HEK293 (cell line): ENCODE measurements around the gene KLHDC7B.

Experiments used
- CTCF ChIA-PET: fragments of 350-600 bp; formaldehyde crosslinking; extraction: SDS; loops from one replicate; lab custom pipeline; 2021; ENCODE audit warnings: antibody characterized with exemption; lab: Yijun Ruan, JAX
- POLR2A ChIA-PET: fragments of 300-600 bp; formaldehyde crosslinking; extraction: SDS; loops from one replicate; lab custom pipeline; 2020; ENCODE audit warnings: antibody characterized with exemption, inconsistent platforms; lab: Yijun Ruan, JAX
- H3K27ac ChIP-seq: fragments of 200-500 bp; sonication (Bioruptor generic); 2 replicates; pipeline ENCODE4 v1.5.1; 2014; ENCODE audit warnings: low read depth, low read length, control low read depth, inconsistent platforms; ENCODE audit errors: extremely low read depth
- H3K36me3 ChIP-seq, 2 experiments: fragments of 200-500 bp in 1 of 2; sonication (Bioruptor generic) in 1 of 2; 1 replicate in 1 of 2; 2 replicates in 1 of 2; pipeline ENCODE4 v1.5.1; 2014 to 2017; ENCODE audit warnings: inconsistent platforms in 2 of 2, low read length in 2 of 2; ENCODE audit not compliant: control insufficient read depth in 2 of 2, insufficient read depth in 1 of 2
- H3K4me1 ChIP-seq: fragments of 200-500 bp; sonication (Bioruptor generic); 2 replicates; pipeline ENCODE4 v1.5.1; 2014; ENCODE audit warnings: mild to moderate bottlenecking, low read length, inconsistent platforms; ENCODE audit not compliant: control insufficient read depth, insufficient read depth
- H3K4me3 ChIP-seq: 2 replicates; pipeline ENCODE4 v1.5.1; 2011; ENCODE audit warnings: low read depth, mild to moderate bottlenecking, control low read depth, low read length, moderate library complexity
- H3K9me3 ChIP-seq: fragments of 200-500 bp; sonication (Bioruptor generic); 2 replicates; pipeline ENCODE4 v1.5.1; 2014; ENCODE audit warnings: low read depth, low read length, inconsistent platforms; ENCODE audit not compliant: control insufficient read depth, insufficient read depth
- GLIS2 ChIP-seq: fragments of 450-650 bp; formaldehyde crosslinking; IDR thresholded peaks from 2 replicates; pipeline ENCODE4 v1.5.1; 2016; ENCODE audit warnings: missing biosample characterization, missing genetic modification characterization
- KLF1 ChIP-seq: fragments of 450-650 bp; formaldehyde crosslinking; IDR thresholded peaks from 2 replicates; pipeline ENCODE4 v1.5.1; 2016; ENCODE audit warnings: missing biosample characterization, missing genetic modification characterization
- KLF8 ChIP-seq: fragments of 450-650 bp; formaldehyde crosslinking; IDR thresholded peaks from 2 replicates; pipeline ENCODE4 v1.5.1; 2016; ENCODE audit warnings: missing biosample characterization, missing genetic modification characterization
- PBX3 ChIP-seq: sonication (generic); formaldehyde crosslinking; IDR thresholded peaks from 2 replicates; pipeline ENCODE4 v1.8.1; 2022; ENCODE audit warnings: mild to moderate bottlenecking, moderate library complexity, missing genetic modification reagents
- PRDM1 ChIP-seq: fragments of 450-650 bp; formaldehyde crosslinking; IDR thresholded peaks from 2 replicates; pipeline ENCODE4; 2016; ENCODE audit warnings: missing biosample characterization, missing genetic modification characterization
- ZBTB7A ChIP-seq: fragments of 450-650 bp; formaldehyde crosslinking; IDR thresholded peaks from 2 replicates; pipeline ENCODE4 v1.5.1; 2016; ENCODE audit warnings: low read depth, missing biosample characterization, missing genetic modification characterization
- ZNF146 ChIP-seq: fragments of 450-650 bp; formaldehyde crosslinking; IDR thresholded peaks from 2 replicates; pipeline ENCODE4 v1.5.1; 2016; ENCODE audit warnings: missing biosample characterization, missing genetic modification characterization
- ZNF174 ChIP-seq: fragments of 450-650 bp; formaldehyde crosslinking; IDR thresholded peaks from 2 replicates; pipeline ENCODE4 v1.5.0; 2017; ENCODE audit warnings: missing biosample characterization, mild to moderate bottlenecking, missing genetic modification characterization
- ZNF175 ChIP-seq: fragments of 450-650 bp; formaldehyde crosslinking; IDR thresholded peaks from 2 replicates; pipeline ENCODE4 v1.5.1; 2016; ENCODE audit warnings: missing biosample characterization, missing genetic modification characterization
- ZNF214 ChIP-seq: fragments of 450-650 bp; formaldehyde crosslinking; IDR thresholded peaks from 2 replicates; pipeline ENCODE4 v1.5.1; 2017; ENCODE audit warnings: missing biosample characterization, mild to moderate bottlenecking, missing genetic modification characterization, borderline replicate concordance
- ZNF223 ChIP-seq: fragments of 450-650 bp; formaldehyde crosslinking; IDR thresholded peaks from 2 replicates; pipeline ENCODE4 v1.5.1; 2016; ENCODE audit warnings: missing biosample characterization, missing genetic modification characterization
- ZNF24 ChIP-seq: fragments of 450-650 bp; formaldehyde crosslinking; IDR thresholded peaks from 2 replicates; pipeline ENCODE4 v1.5.1; 2016; ENCODE audit warnings: missing biosample characterization, missing genetic modification characterization
- ZNF292 ChIP-seq: fragments of 450-650 bp; formaldehyde crosslinking; IDR thresholded peaks from 2 replicates; pipeline ENCODE4 v1.5.1; 2016; ENCODE audit warnings: low read depth, missing biosample characterization, missing genetic modification characterization, borderline replicate concordance
- ZNF302 ChIP-seq: fragments of 450-650 bp; formaldehyde crosslinking; IDR thresholded peaks from 2 replicates; pipeline ENCODE4 v1.5.1; 2016; ENCODE audit warnings: missing biosample characterization, missing genetic modification characterization, low read depth
- ZNF341 ChIP-seq: fragments of 450-650 bp; formaldehyde crosslinking; IDR thresholded peaks from 2 replicates; pipeline ENCODE4; 2016; ENCODE audit warnings: low read depth, missing biosample characterization, missing genetic modification characterization
- ZNF513 ChIP-seq: fragments of 450-650 bp; IDR thresholded peaks from 2 replicates; pipeline ENCODE4 v1.5.1; 2018; ENCODE audit warnings: missing biosample characterization, missing genetic modification characterization
- ZNF544 ChIP-seq: fragments of 450-650 bp; formaldehyde crosslinking; IDR thresholded peaks from 2 replicates; pipeline ENCODE4 v1.5.0; 2017; ENCODE audit warnings: missing biosample characterization, missing genetic modification characterization
- ZNF670 ChIP-seq: fragments of 450-650 bp; formaldehyde crosslinking; IDR thresholded peaks from 2 replicates; pipeline ENCODE4 v1.5.1; 2016; ENCODE audit warnings: missing biosample characterization, missing genetic modification characterization, low read depth
- ZNF837 ChIP-seq: fragments of 450-650 bp; formaldehyde crosslinking; IDR thresholded peaks from 2 replicates; pipeline ENCODE4 v1.5.1; 2016; ENCODE audit warnings: missing biosample characterization, missing genetic modification characterization
- TF ChIP-seq, protein P1 (sequence below): fragments of 450-650 bp; formaldehyde crosslinking; IDR thresholded peaks from 2 replicates; pipeline ENCODE4 v1.5.1; 2016; ENCODE audit warnings: missing biosample characterization, missing genetic modification characterization
- TF ChIP-seq, protein P2 (sequence below): fragments of 450-650 bp; formaldehyde crosslinking; IDR thresholded peaks from 2 replicates; pipeline ENCODE4 v1.5.1; 2017; ENCODE audit warnings: missing biosample characterization, missing genetic modification characterization

The KLHDC7B gene

GRCh38 chr22:50528682-50529415, 16.9 kb upstream of the KLHDC7B start:
- Histone ChIP-seq H3K9me3 (no peaks in the 10 kb centered on the region), H3K36me3 (peaks cover 0 to 8% of the 10 kb centered on the region in 2 experiments; a peak in 1 of 3 replicates), H3K4me1 (no peaks in the 10 kb centered on the region; the same call in 1 of the 2 replicates), H3K4me3 (no peak overlapping the region), H3K27ac (no peak overlapping the region)
- ChIA-PET CTCF (interaction anchor here (0.7 to 1.0 kb wide), 3 partner anchors 35 to 141 kb away, joined by 3 read pairs; no protein-coding TSS in a partner anchor), POLR2A (interaction anchor here (0.6 to 1.7 kb wide), 5 partner anchors 17 to 54 kb away, joined by 3 to 6 read pairs (median 4); partner anchors contain the start of genes CHKB, LMF2, NCAPH2 and SYCE3)
- TF ChIP-seq PRDM1 (tag by site-specific recombination) (peak; percentile 46; the same call in 1 of the 2 replicates), ZNF223 (tag by site-specific recombination) (no peak), ZNF24 (tag by site-specific recombination) (no peak), ZNF214 (tag by site-specific recombination) (no peak), ZNF544 (tag by site-specific recombination) (no peak), ZNF146 (tag by site-specific recombination) (no peak), GLIS2 (tag by site-specific recombination) (0 out of 2 replicates have a peak, but pooled peaks have one; percentile 5), ZNF292 (no peak)
- TF ChIP-seq, protein P1, sequence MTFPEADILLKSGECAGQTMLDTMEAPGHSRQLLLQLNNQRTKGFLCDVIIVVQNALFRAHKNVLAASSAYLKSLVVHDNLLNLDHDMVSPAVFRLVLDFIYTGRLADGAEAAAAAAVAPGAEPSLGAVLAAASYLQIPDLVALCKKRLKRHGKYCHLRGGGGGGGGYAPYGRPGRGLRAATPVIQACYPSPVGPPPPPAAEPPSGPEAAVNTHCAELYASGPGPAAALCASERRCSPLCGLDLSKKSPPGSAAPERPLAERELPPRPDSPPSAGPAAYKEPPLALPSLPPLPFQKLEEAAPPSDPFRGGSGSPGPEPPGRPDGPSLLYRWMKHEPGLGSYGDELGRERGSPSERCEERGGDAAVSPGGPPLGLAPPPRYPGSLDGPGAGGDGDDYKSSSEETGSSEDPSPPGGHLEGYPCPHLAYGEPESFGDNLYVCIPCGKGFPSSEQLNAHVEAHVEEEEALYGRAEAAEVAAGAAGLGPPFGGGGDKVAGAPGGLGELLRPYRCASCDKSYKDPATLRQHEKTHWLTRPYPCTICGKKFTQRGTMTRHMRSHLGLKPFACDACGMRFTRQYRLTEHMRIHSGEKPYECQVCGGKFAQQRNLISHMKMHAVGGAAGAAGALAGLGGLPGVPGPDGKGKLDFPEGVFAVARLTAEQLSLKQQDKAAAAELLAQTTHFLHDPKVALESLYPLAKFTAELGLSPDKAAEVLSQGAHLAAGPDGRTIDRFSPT (tag by site-specific recombination): peak; percentile 53
- TF ChIP-seq, protein P2, sequence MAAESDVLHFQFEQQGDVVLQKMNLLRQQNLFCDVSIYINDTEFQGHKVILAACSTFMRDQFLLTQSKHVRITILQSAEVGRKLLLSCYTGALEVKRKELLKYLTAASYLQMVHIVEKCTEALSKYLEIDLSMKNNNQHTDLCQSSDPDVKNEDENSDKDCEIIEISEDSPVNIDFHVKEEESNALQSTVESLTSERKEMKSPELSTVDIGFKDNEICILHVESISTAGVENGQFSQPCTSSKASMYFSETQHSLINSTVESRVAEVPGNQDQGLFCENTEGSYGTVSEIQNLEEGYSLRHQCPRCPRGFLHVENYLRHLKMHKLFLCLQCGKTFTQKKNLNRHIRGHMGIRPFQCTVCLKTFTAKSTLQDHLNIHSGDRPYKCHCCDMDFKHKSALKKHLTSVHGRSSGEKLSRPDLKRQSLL (tag by site-specific recombination): no peak

GRCh38 chr22:50529416-50529896, 16.2 kb upstream of the KLHDC7B start:
- Histone ChIP-seq H3K36me3 (peaks cover 0 to 2% of the 10 kb centered on the region in 2 experiments; a peak in 1 of 3 replicates), H3K4me3 (no peak overlapping the region), H3K9me3 (no peaks in the 10 kb centered on the region), H3K4me1 (no peaks in the 10 kb centered on the region; the same call in 1 of the 2 replicates), H3K27ac (no peak overlapping the region)
- ChIA-PET CTCF (no interaction called here), POLR2A (interaction anchor here (0.6 to 1.7 kb wide), 3 partner anchors 17 to 33 kb away, joined by 3 to 6 read pairs (median 4); partner anchors contain the start of genes LMF2, NCAPH2 and SYCE3)
- TF ChIP-seq KLF1 (tag by site-specific recombination) (peak; percentile 28; the same call in 1 of the 2 replicates), KLF8 (peak; percentile 87), ZNF174 (tag by site-specific recombination) (no peak)

GRCh38 chr22:50529897-50530579, 15.7 kb upstream of the KLHDC7B start, which contains the start of gene TYMP:
TSS of gene TYMP (minus strand) at chr22:50530012. CDS start at chr22:50529709, 303 bp downstream.
- Histone ChIP-seq H3K27ac (no peak within 1 kb of the TSS; the same call in 1 of the 2 replicates), H3K4me1 (no peaks in the 10 kb centered on the region; the same call in 1 of the 2 replicates)
- ChIA-PET CTCF (no interaction called here), POLR2A (no interaction called here)
- TF ChIP-seq ZNF670 (no peak), ZNF175 (no peak), ZNF837 (tag by site-specific recombination) (no peak), ZNF302 (no peak), ZNF341 (tag by site-specific recombination) (no peak), PBX3 (CRISPR knock-in tag) (peak; percentile 28; the same call in 1 of the 2 replicates), ZNF513 (tag by site-specific recombination) (no peak), KLF8 (0 out of 2 replicates have a peak, but pooled peaks have one; percentile 11), ZBTB7A (tag by site-specific recombination) (no peak)
- TF ChIP-seq, all 188 proteins: peak for 2
- no peaks in the 10 kb centered on the region for H3K36me3 ChIP-seq
- no peaks in the 10 kb centered on the region for H3K9me3 ChIP-seq
- no peak within 1 kb of the TSS; the same call in 1 of the 2 replicates for H3K4me3 ChIP-seq
